GM23338 (cell line): ENCODE data around the gene AJUBA.
A peak's percentile ranks its signal among the peaks of the same experiment; 100 is the strongest.

ENCODE experiments used
- CREB1 ChIP-seq: fragments of 250-450 bp; sonication (Bioruptor Pico); IDR thresholded peaks from 2 replicates; pipeline ENCODE4 v1.5.0; 2020; ENCODE audit warnings: low read depth, mild to moderate bottlenecking, moderate library complexity
- EZH2 ChIP-seq: fragments of 200-600 bp; sonication (generic); IDR thresholded peaks from one replicate; pipeline ENCODE4 v1.8.0; 2017; ENCODE audit warnings: antibody characterized with exemption, mild to moderate bottlenecking, low read depth; ENCODE audit not compliant: unreplicated experiment
- EZH2phosphoT487 ChIP-seq: fragments of 200-600 bp; sonication (generic); IDR thresholded peaks from one replicate; pipeline ENCODE4 v1.8.1; 2018; ENCODE audit warnings: antibody characterized with exemption; ENCODE audit not compliant: unreplicated experiment
- NANOG ChIP-seq: IDR thresholded peaks from 2 replicates; pipeline ENCODE4 v1.6.1; 2016; ENCODE audit warnings: antibody characterized with exemption, borderline replicate concordance
- POLR2AphosphoS5 ChIP-seq: IDR thresholded peaks from 2 replicates; pipeline ENCODE4 v1.6.1; 2016; ENCODE audit warnings: antibody characterized with exemption, low read depth
- ZNF331 ChIP-seq: fragments of 250-450 bp; sonication (Bioruptor Pico); IDR thresholded peaks from 2 replicates; pipeline ENCODE4 v1.5.0; 2020; ENCODE audit warnings: low read depth, mild to moderate bottlenecking, moderate library complexity
- TF ChIP-seq, protein P1 (sequence below), 2 experiments: fragments of 200-600 bp in 1 of 2; sonication (generic) in 1 of 2; conservative IDR thresholded peaks; 2 replicates each; pipeline versions ENCODE4 v1.5.1 to v1.6.1; 2016 to 2017; ENCODE audit warnings: antibody characterized with exemption in 2 of 2, low read depth in 2 of 2, mild to moderate bottlenecking in 2 of 2, moderate library complexity in 1 of 2
- TF ChIP-seq, protein P2 (sequence below): IDR thresholded peaks from one replicate; pipeline ENCODE4 v1.6.1; 2018; ENCODE audit warnings: antibody characterized with exemption; ENCODE audit not compliant: unreplicated experiment

DNA sequence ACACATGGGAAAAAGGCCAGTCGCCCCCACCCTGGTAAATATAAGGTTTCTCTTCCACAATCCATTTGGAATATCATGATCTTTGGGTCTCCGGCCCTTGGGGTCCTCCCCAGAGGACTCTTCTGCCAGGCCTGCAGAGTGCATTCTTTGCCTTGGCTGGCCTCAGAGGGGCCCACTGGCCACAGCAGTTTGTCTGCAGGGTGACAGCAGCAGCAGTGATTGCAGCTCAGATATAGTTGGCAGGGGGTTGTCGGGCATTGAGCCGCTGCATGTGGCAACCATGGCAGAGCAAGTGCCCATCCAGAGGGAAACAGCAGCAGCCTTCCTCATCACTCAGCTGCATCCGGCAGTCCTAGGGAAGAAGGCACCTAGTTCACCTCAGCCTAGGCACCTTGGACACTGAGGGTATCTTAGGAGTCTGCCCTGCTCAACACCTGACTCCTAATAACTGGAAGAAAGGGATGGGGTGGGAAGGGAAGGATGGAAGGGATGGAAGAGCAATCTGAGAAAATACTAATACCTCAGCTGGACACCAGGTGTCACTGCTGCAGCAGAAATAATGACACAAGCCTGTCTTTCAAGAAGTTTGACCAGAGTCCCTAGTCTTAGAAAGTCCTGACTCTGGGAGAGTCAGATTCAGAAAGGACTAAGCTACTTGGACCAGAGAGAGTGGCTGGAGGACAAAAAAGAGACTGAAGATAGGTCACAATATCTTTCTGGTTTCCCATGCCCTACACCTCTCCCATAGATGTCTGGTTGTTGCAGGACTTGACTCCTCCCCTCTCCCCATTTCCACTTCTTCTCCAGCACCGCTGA is 8.9 kb downstream of the AJUBA start:
- TF ChIP-seq, protein P1, sequence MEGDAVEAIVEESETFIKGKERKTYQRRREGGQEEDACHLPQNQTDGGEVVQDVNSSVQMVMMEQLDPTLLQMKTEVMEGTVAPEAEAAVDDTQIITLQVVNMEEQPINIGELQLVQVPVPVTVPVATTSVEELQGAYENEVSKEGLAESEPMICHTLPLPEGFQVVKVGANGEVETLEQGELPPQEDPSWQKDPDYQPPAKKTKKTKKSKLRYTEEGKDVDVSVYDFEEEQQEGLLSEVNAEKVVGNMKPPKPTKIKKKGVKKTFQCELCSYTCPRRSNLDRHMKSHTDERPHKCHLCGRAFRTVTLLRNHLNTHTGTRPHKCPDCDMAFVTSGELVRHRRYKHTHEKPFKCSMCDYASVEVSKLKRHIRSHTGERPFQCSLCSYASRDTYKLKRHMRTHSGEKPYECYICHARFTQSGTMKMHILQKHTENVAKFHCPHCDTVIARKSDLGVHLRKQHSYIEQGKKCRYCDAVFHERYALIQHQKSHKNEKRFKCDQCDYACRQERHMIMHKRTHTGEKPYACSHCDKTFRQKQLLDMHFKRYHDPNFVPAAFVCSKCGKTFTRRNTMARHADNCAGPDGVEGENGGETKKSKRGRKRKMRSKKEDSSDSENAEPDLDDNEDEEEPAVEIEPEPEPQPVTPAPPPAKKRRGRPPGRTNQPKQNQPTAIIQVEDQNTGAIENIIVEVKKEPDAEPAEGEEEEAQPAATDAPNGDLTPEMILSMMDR (conservative IDR thresholded peaks at IDR 0.05; ENCODE audit: low read depth in 2 of 2) = peak; percentile 66 to 85
- TF ChIP-seq CREB1 (no peak), EZH2 (no peak), POLR2AphosphoS5 (no peak), NANOG (no peak), ZNF331 (no peak), EZH2phosphoT487 (no peak)
- TF ChIP-seq, protein P2, sequence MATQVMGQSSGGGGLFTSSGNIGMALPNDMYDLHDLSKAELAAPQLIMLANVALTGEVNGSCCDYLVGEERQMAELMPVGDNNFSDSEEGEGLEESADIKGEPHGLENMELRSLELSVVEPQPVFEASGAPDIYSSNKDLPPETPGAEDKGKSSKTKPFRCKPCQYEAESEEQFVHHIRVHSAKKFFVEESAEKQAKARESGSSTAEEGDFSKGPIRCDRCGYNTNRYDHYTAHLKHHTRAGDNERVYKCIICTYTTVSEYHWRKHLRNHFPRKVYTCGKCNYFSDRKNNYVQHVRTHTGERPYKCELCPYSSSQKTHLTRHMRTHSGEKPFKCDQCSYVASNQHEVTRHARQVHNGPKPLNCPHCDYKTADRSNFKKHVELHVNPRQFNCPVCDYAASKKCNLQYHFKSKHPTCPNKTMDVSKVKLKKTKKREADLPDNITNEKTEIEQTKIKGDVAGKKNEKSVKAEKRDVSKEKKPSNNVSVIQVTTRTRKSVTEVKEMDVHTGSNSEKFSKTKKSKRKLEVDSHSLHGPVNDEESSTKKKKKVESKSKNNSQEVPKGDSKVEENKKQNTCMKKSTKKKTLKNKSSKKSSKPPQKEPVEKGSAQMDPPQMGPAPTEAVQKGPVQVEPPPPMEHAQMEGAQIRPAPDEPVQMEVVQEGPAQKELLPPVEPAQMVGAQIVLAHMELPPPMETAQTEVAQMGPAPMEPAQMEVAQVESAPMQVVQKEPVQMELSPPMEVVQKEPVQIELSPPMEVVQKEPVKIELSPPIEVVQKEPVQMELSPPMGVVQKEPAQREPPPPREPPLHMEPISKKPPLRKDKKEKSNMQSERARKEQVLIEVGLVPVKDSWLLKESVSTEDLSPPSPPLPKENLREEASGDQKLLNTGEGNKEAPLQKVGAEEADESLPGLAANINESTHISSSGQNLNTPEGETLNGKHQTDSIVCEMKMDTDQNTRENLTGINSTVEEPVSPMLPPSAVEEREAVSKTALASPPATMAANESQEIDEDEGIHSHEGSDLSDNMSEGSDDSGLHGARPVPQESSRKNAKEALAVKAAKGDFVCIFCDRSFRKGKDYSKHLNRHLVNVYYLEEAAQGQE = no peak
